ENCODE data around the gene SLC9A9.

- no peak for TF ChIP-seq CTCF (conservative IDR thresholded peaks at IDR 0.05 in 1 of 2, IDR thresholded peaks at IDR 0.05 in 1 of 2; ENCODE audit: low read depth in 1 of 2, low read length in 2 of 2)
- TF ChIP-seq EZH2 (IDR thresholded peaks at IDR 0.05; ENCODE audit: low read length, missing control alignments) = no peak
Measured at GRCh38 chr3:143574933-143575332, 273.3 kb downstream of the SLC9A9 start.

All from fibroblast of lung (primary cell).